Measurements from ENCODE around the gene NCLN. TPM values are rescaled to one million over a fixed set of nuclear protein-coding genes. Genes with fewer than 3 reads are reported as not detected.
A peak's percentile ranks its signal among the peaks of the same experiment; 100 is the strongest.
"Not testable (repeated sequence)": the region's sequence is repeated elsewhere in the genome, so short reads cannot be mapped to it uniquely, and the experiment has no call there.

Gene NCLN
- polyA plus RNA-seq, 5 donors = 22.1 to 52.4 (median 34.4) TPM

- DNase-seq = no peak
Observed at GRCh38 chr19:3153286-3154230, 32.2 kb upstream of the NCLN start.

GRCh38 chr19:3154447-3154846 is 31.3 kb upstream of the NCLN start:
- DNase-seq = not testable (repeated sequence)

- DNase-seq = no peak
Observed at GRCh38 chr19:3154957-3155736, 30.6 kb upstream of the NCLN start.

GRCh38 chr19:3157096-3157845 is 28.5 kb upstream of the NCLN start:
- no peak for DNase-seq

- no peak for DNase-seq
Observed at GRCh38 chr19:3159565-3159964, 26.2 kb upstream of the NCLN start.

GRCh38 chr19:3160219-3160618 is 25.5 kb upstream of the NCLN start:
- DNase-seq = no peak

- DNase-seq = no peak
Observed at GRCh38 chr19:3161453-3161852, 24.3 kb upstream of the NCLN start.

- no peak for DNase-seq
Observed at GRCh38 chr19:3162418-3163229, 23.1 kb upstream of the NCLN start.

- DNase-seq = peak in 1 of 2 donors; percentile 55
Observed at GRCh38 chr19:3163230-3163886, 22.4 kb upstream of the NCLN start.

GRCh38 chr19:3163943-3164342 is 21.8 kb upstream of the NCLN start:
- no peak for DNase-seq

GRCh38 chr19:3167533-3168272 is 18.0 kb upstream of the NCLN start:
- no peak for DNase-seq

GRCh38 chr19:3171894-3172672 is 13.6 kb upstream of the NCLN start:
- no peak for DNase-seq

GRCh38 chr19:3172673-3173000 is 13.1 kb upstream of the NCLN start:
- DNase-seq = not testable (repeated sequence)

- DNase-seq = peak; percentile 44 to 61
Observed at GRCh38 chr19:3175781-3176714, 9.7 kb upstream of the NCLN start.

- no peak for DNase-seq
Observed at GRCh38 chr19:3176715-3177501, 8.8 kb upstream of the NCLN start.

- no peak for DNase-seq
Observed at GRCh38 chr19:3178377-3178972, 7.3 kb upstream of the NCLN start, which contains the start of gene S1PR4. S1PR4 (plus strand) TSS chr19:3178769; CDS start chr19:3178793, 24 bp downstream.

All from right lung (tissue), 5 donors.